ENCODE results near the gene PDZK1.
"Not testable (repeated sequence)": the region's sequence is repeated elsewhere in the genome, so short reads cannot be mapped to it uniquely, and the experiment has no call there.

Gene PDZK1

GRCh38 chr1:145643990-145644389 is 63.2 kb downstream of the PDZK1 start:
- not testable (repeated sequence) for DNase-seq

GRCh38 chr1:145641886-145642285 is 65.3 kb downstream of the PDZK1 start:
- DNase-seq: not testable (repeated sequence)

GRCh38 chr1:145636237-145636636 is 70.9 kb downstream of the PDZK1 start:
- DNase-seq: not testable (repeated sequence)

GRCh38 chr1:145622177-145622576 is 85.0 kb downstream of the PDZK1 start:
- not testable (repeated sequence) for DNase-seq
